ENCODE data around the gene PRODH.
"Not testable (repeated sequence)": the region's sequence is repeated elsewhere in the genome, so short reads cannot be mapped to it uniquely, and the experiment has no call there.

- TF ChIP-seq EP300 (IDR thresholded peaks at IDR 0.05; ENCODE audit: borderline replicate concordance in 1 of 2, low read depth in 1 of 2, low read length in 1 of 2); REST (IDR thresholded peaks at IDR 0.05; ENCODE audit: low read depth, low read length); CTCF (IDR thresholded peaks at IDR 0.05); NFIC (IDR thresholded peaks at IDR 0.05; ENCODE audit: borderline replicate concordance); JUND (IDR thresholded peaks at IDR 0.05); MXI1 (IDR thresholded peaks at IDR 0.05; ENCODE audit: low read depth, low read length); FOXM1 (IDR thresholded peaks at IDR 0.05; ENCODE audit: low read depth); FOXJ3 (CRISPR knock-in tag; IDR thresholded peaks at IDR 0.05); MAX (IDR thresholded peaks at IDR 0.05; ENCODE audit: low read depth); ZBTB33 (IDR thresholded peaks at IDR 0.05; ENCODE audit: borderline replicate concordance, low read depth); RCOR1 (IDR thresholded peaks at IDR 0.05; ENCODE audit: low read length); USF2 (IDR thresholded peaks at IDR 0.05; ENCODE audit: borderline replicate concordance, low read depth, low read length); USF1 (IDR thresholded peaks at IDR 0.05; ENCODE audit: borderline replicate concordance, low read depth); RAD21 (IDR thresholded peaks at IDR 0.05; ENCODE audit: low read length): not testable (repeated sequence)
Observed at GRCh38 chr22:18959266-18959665, 23.2 kb upstream of the PRODH start.
